Activated CD8-positive, alpha-beta memory T cell treated with anti-CD3 and anti-CD28 coated beads, Interleukin-2, amount 50 U/mL, for 48 hours (primary cell): ENCODE measurements around the gene UBA1.
A peak's percentile ranks its signal among the peaks of the same experiment; 100 is the strongest.

ENCODE experiments used
- DNase-seq: peaks from one replicate; pipeline ENCODE4 v3.0.0-alpha.2; 2020

UBA1 gene

GRCh38 chrX:47193475-47194193 lies at the start of gene UBA1:
UBA1 (plus strand) TSS chrX:47193829; CDS start chrX:47198803, 4,974 bp downstream.
- peak; percentile 90 for DNase-seq

GRCh38 chrX:47143894-47144625 lies 49.6 kb upstream of the UBA1 start:
- DNase-seq, result no peak

- peak; percentile 90 for DNase-seq
Measured at GRCh38 chrX:47144626-47145394, 48.8 kb upstream of the UBA1 start, which contains the start of the genes NDUFB11 and RBM10. NDUFB11 (minus strand) TSS chrX:47144702; CDS start chrX:47144679, 23 bp downstream. RBM10 (plus strand) TSS chrX:47145221; CDS start chrX:47147482, 2,261 bp downstream.

- no peak for DNase-seq
Measured at GRCh38 chrX:47145395-47146120, 48.1 kb upstream of the UBA1 start.

- no peak for DNase-seq
Measured at GRCh38 chrX:47146121-47146935, 47.3 kb upstream of the UBA1 start.

- no peak for DNase-seq
Measured at GRCh38 chrX:47146936-47147859, 46.4 kb upstream of the UBA1 start.

- DNase-seq, result no peak
Measured at GRCh38 chrX:47148946-47149345, 44.7 kb upstream of the UBA1 start.

- no peak for DNase-seq
Measured at GRCh38 chrX:47151435-47151834, 42.2 kb upstream of the UBA1 start.

- no peak for DNase-seq
Measured at GRCh38 chrX:47156611-47157520, 36.8 kb upstream of the UBA1 start.

GRCh38 chrX:47158131-47158530 lies 35.5 kb upstream of the UBA1 start:
- no peak for DNase-seq

GRCh38 chrX:47158781-47159180 lies 34.8 kb upstream of the UBA1 start:
- no peak for DNase-seq

- DNase-seq, result no peak
Measured at GRCh38 chrX:47160781-47161180, 32.8 kb upstream of the UBA1 start.

- no peak for DNase-seq
Measured at GRCh38 chrX:47162927-47163583, 30.6 kb upstream of the UBA1 start.

GRCh38 chrX:47164420-47164819 lies 29.2 kb upstream of the UBA1 start:
- no peak for DNase-seq

GRCh38 chrX:47166126-47166525 lies 27.5 kb upstream of the UBA1 start:
- no peak for DNase-seq

- DNase-seq, result peak; percentile 6
Measured at GRCh38 chrX:47168495-47169073, 25.0 kb upstream of the UBA1 start.

- DNase-seq, result peak; percentile 22
Measured at GRCh38 chrX:47169273-47169672, 24.4 kb upstream of the UBA1 start.

- DNase-seq, result peak; percentile 36
Measured at GRCh38 chrX:47169726-47170515, 23.7 kb upstream of the UBA1 start.
